HepG2 (cell line): ENCODE data around the gene CDK14. TPM values are rescaled to one million over a fixed set of nuclear protein-coding genes. Genes with fewer than 3 reads are reported as not detected.

Source experiments
- AHDC1 ChIP-seq: sonication (generic); formaldehyde crosslinking; IDR thresholded peaks from 2 replicates; pipeline ENCODE4 v1.5.1; 2020; ENCODE audit warnings: mild to moderate bottlenecking, missing genetic modification reagents, borderline replicate concordance
- BRF2 ChIP-seq: sonication (generic); formaldehyde crosslinking; IDR thresholded peaks from 2 replicates; pipeline ENCODE4 v1.8.1; 2022; ENCODE audit warnings: mild to moderate bottlenecking, missing genetic modification reagents
- CEBPB ChIP-seq: IDR thresholded peaks from 2 replicates; pipeline ENCODE4 v1.6.1; 2011; ENCODE audit warnings: low read depth, low read length, improper control_type of control experiment, borderline replicate concordance
- FOXJ3 ChIP-seq: sonication (generic); formaldehyde crosslinking; IDR thresholded peaks from 2 replicates; pipeline ENCODE4 v1.4.0; 2020; ENCODE audit warnings: missing genetic modification reagents, mild to moderate bottlenecking, borderline replicate concordance
- HMGXB3 ChIP-seq: sonication (generic); formaldehyde crosslinking; IDR thresholded peaks from 2 replicates; pipeline ENCODE4 v1.4.0; 2020; ENCODE audit warnings: missing genetic modification reagents, borderline replicate concordance
- KLF16 ChIP-seq, 2 experiments: sonication (generic) in 1 of 2; formaldehyde crosslinking in 1 of 2; IDR thresholded peaks; 2 replicates each; pipeline versions ENCODE4 v1.6.1 to v1.8.0; 2016 to 2023; ENCODE audit warnings: missing genetic modification reagents in 2 of 2, missing compliant biosample characterization in 1 of 2
- RCOR2 ChIP-seq: IDR thresholded peaks from 2 replicates; pipeline ENCODE4 v1.6.1; 2016; ENCODE audit warnings: missing biosample characterization, missing genetic modification reagents
- RXRB ChIP-seq: IDR thresholded peaks from 2 replicates; pipeline ENCODE4 v1.6.1; 2016; ENCODE audit warnings: borderline replicate concordance, missing genetic modification reagents, missing compliant biosample characterization
- THAP11 ChIP-seq: IDR thresholded peaks from 2 replicates; pipeline ENCODE4 v1.6.1; 2016; ENCODE audit warnings: missing biosample characterization, missing genetic modification reagents
- ZBTB43 ChIP-seq: sonication (generic); formaldehyde crosslinking; conservative IDR thresholded peaks from 2 replicates; pipeline ENCODE4 v1.4.0; 2020; ENCODE audit warnings: missing genetic modification reagents
- ZNF512 ChIP-seq: sonication (generic); formaldehyde crosslinking; IDR thresholded peaks from 2 replicates; pipeline ENCODE4 v1.4.0; 2020; ENCODE audit warnings: mild to moderate bottlenecking, missing genetic modification reagents
- polyA plus RNA-seq, 8 experiments: library from polyadenylated mRNA; depleted of rRNA in 3 of 8; stranded (reverse) in 7 of 8; unstranded in 1 of 8; fragments of >200 nt; fragmentation: Illumina TruSeq in 4 of 8; extraction: Trizol in 4 of 8; gene quantifications; 2 replicates each; pipeline versions ENCODE4 v1.2.1 to v1.2.3, GENCODE V29; 2011 to 2016; ENCODE audit warnings: low read depth in 4 of 8, missing spikeins in 1 of 8, mixed read lengths in 1 of 8; ENCODE audit not compliant: insufficient read depth in 1 of 8
- total RNA-seq, 5 experiments: library from RNA; depleted of rRNA; stranded (reverse); fragments of >200 nt; fragmentation: Illumina TruSeq; extraction: Trizol; gene quantifications; 2 replicates each; pipeline ENCODE4 v1.2.3, GENCODE V29; 2016; ENCODE audit warnings: low read depth in 1 of 5
- TF ChIP-seq, protein P1 (sequence below): sonication (generic); formaldehyde crosslinking; IDR thresholded peaks from 2 replicates; pipeline ENCODE4 v1.8.0; 2022; ENCODE audit warnings: missing genetic modification reagents, mild to moderate bottlenecking, borderline replicate concordance

The CDK14 gene
- total and polyA plus RNA-seq, 2 of the 13 experiments (the other 11 are each of a cell fraction or from before 2014, with no cell fraction given), result 0.26 to 0.71 TPM

GRCh38 chr7:90758933-90759562, 162.9 kb downstream of the CDK14 start (continued):
- TF ChIP-seq KLF16 (CRISPR knock-in tag; IDR thresholded peaks at IDR 0.05) (peak in 1 of 2 experiments; percentile 66; a peak in 2 of 4 replicates), FOXJ3 (CRISPR knock-in tag) (peak; percentile 62; the same call in 1 of the 2 replicates), ZBTB43 (CRISPR knock-in tag) (no peak), HMGXB3 (CRISPR knock-in tag) (no peak), RXRB (CRISPR knock-in tag) (0 out of 2 replicates have a peak, but pooled peaks have one; percentile 34), BRF2 (CRISPR knock-in tag) (0 out of 2 replicates have a peak, but pooled peaks have one; percentile 27), RCOR2 (CRISPR knock-in tag) (peak; percentile 33; the same call in 1 of the 2 replicates), ZNF512 (CRISPR knock-in tag) (no peak), CEBPB (no peak), AHDC1 (CRISPR knock-in tag) (peak; percentile 49; the same call in 1 of the 2 replicates), THAP11 (CRISPR knock-in tag) (0 out of 2 replicates have a peak, but pooled peaks have one; percentile 29)
- TF ChIP-seq, protein P1, sequence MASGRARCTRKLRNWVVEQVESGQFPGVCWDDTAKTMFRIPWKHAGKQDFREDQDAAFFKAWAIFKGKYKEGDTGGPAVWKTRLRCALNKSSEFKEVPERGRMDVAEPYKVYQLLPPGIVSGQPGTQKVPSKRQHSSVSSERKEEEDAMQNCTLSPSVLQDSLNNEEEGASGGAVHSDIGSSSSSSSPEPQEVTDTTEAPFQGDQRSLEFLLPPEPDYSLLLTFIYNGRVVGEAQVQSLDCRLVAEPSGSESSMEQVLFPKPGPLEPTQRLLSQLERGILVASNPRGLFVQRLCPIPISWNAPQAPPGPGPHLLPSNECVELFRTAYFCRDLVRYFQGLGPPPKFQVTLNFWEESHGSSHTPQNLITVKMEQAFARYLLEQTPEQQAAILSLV, result no peak
